WI38 (cell line): ENCODE results near the gene MTCH2.
"Not testable (repeated sequence)": the region's sequence is repeated elsewhere in the genome, so short reads cannot be mapped to it uniquely, and the experiment has no call there.

Source experiments
- H3K4me3 ChIP-seq: 2 replicates; pipeline ENCODE4 v1.5.1; 2011; ENCODE audit warnings: low read depth, mild to moderate bottlenecking, control low read depth, low read length
- TF ChIP-seq, protein P1 (sequence below): IDR thresholded peaks from 2 replicates; pipeline ENCODE4 v1.5.1; 2012; ENCODE audit warnings: low read depth, mild to moderate bottlenecking, control low read depth, low read length

MTCH2 gene

DNA sequence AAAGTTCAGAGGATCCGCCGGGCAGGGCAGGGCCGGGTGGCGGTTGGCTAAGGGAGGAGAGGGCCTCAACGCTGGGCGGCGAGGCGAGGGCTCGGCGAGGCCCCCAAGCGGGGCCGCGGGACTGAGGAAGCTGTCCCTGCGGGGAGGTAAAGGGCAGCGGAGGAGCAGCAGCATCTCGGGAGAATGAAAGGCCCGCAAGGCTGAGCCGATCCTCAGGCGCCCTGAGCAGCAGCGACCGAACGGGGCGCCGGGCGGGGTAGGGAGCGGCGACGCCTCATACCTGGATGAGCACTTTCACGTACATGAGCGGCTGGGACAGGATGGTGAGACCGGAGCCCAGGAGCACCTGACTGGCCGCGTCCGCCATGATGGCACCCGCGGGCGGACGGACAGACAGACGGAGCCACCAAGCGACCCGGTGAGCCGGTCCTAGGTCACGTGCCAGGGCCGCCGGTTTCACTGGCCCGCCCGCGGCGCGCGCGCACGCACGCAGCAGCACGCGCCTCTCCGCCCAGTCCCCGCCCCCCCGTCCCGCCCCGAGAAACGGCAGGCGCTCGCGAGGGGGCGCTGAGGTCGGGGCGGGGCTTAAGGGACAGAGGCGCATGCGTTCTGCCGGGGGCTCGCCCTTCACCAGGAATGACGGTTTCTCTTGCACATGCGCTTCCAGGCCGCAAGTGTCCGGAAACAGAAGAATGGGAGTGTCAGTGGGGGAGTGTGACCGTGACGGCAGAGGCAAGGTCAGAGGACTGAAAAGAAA is at the start of gene MTCH2:
TSS of gene MTCH2 (minus strand) at position 461 of the 757 bp plus-strand sequence. CDS start at position 367, 94 bp downstream.
- TF ChIP-seq, protein P1, sequence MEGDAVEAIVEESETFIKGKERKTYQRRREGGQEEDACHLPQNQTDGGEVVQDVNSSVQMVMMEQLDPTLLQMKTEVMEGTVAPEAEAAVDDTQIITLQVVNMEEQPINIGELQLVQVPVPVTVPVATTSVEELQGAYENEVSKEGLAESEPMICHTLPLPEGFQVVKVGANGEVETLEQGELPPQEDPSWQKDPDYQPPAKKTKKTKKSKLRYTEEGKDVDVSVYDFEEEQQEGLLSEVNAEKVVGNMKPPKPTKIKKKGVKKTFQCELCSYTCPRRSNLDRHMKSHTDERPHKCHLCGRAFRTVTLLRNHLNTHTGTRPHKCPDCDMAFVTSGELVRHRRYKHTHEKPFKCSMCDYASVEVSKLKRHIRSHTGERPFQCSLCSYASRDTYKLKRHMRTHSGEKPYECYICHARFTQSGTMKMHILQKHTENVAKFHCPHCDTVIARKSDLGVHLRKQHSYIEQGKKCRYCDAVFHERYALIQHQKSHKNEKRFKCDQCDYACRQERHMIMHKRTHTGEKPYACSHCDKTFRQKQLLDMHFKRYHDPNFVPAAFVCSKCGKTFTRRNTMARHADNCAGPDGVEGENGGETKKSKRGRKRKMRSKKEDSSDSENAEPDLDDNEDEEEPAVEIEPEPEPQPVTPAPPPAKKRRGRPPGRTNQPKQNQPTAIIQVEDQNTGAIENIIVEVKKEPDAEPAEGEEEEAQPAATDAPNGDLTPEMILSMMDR: no peak
- H3K4me3 ChIP-seq: peak within 1 kb of the TSS; percentile 89

DNA sequence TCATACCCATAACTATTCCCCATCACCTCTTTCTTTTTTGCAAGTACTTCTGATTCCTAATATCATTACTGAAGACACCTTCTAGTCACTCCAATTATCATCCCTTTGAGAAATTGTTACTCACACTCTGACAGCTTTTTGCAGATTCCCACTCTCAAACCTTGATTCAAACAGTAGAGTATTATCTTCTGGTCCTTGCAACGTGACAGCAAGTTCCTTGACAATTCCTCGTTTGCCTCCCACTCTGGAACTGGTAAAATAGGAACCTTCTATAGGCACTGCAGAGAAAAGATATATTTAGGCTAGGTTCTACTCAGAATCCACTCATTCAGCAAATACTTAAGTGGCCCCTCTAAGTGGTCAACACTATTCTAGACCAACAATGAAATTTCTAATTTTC is 49.6 kb upstream of the MTCH2 start:
- no peak overlapping the region for H3K4me3 ChIP-seq
- TF ChIP-seq, protein P1: no peak

DNA sequence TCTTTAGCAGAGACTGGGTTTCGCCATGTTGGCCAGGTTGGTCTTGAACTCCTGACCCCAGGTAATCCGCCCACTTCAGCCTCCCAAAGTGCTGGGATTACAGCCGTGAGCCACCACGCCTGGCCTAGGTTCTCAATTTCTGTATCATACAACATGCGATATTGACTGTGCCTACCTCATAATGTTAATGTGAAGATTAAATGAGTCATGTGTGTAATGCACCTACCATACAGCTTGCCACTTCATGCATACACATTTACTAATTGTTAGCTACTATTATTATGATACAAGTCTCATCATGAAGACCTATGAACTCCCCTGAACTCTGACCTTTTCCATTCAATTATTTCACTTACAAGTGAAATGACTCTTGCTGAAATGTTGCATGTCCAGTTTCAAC is 47.1 kb upstream of the MTCH2 start:
- TF ChIP-seq, protein P1: no peak
- no peak overlapping the region for H3K4me3 ChIP-seq

DNA sequence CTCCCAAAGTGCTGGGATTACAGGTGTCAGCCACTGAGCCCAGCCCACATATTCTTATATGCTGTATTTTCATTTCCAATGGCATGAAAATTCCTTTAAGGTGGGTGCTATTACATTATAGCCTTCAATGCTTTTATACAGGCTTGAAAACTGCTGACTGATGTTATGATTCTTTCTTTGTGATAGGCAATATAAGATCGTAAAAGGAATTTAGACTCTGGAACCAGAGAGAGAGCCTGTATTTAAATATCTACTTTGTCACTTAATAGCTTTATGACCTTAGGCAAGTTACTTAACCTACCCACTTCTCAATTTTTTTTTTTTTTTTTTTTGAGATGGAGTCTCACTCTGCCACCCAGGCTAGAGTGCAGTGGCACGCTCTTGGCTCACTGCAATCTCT is 46.6 kb upstream of the MTCH2 start:
- H3K4me3 ChIP-seq: no peak overlapping the region
- TF ChIP-seq, protein P1: no peak

DNA sequence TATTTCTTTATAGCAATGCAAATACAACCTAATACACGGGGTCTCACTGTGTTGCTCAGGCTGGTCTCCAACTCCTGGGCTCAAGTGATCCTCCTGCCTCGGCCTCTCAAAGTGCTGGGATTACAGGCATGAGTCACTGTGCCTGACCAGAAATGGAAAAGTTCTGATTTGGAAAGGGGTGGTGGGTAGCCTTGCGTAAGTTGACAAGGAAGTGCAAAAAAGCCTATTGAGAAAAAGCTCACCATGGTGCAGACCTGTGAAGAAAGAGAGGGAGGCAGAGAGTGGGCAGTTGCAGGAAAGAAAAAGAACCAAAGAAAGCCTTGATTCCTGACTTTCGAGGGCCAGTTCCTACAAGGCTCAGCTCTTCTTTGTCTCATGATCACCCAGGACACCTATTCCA is 45.8 kb upstream of the MTCH2 start:
- TF ChIP-seq, protein P1: no peak
- no peak overlapping the region for H3K4me3 ChIP-seq

DNA sequence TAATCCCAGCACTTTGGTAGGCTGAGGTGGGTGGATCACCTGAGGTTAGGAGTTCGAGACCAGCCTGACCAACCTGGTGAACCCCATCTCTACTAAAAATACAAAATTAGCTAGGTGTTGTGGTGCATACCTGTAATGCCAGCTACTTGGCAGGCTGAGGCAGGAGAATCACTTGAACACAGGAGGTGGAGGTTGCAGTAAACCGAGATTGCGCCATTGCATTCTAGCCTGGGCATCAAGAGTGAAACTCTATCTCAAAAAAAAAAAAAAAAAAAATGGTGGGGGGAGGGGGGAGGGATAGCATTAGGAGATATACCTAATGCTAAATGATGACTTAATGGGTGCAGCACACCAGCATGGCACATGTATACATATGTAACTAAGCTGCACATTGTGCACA is 44.3 kb upstream of the MTCH2 start:
- not testable (repeated sequence) for H3K4me3 ChIP-seq

DNA sequence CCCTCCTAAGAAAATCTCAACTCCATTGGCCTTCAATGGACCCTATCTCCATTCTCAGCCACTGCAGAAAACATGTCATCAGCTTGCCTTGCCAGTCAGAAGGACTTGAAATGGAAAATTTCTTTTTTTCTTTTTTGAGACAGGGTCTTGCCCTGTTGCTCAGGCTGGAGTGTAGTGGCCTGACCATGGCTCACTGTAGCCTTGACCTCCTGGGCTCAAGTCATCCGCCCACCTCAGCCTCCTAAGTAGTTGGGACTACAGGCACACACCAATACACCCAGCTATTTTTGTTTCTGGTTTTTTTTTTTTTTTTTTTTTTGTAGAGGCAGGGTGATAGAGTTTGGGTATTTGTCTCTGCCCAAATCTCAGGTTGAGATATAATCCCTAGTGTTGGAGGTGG is 43.8 kb upstream of the MTCH2 start:
- TF ChIP-seq, protein P1: no peak
- no peak overlapping the region for H3K4me3 ChIP-seq

DNA sequence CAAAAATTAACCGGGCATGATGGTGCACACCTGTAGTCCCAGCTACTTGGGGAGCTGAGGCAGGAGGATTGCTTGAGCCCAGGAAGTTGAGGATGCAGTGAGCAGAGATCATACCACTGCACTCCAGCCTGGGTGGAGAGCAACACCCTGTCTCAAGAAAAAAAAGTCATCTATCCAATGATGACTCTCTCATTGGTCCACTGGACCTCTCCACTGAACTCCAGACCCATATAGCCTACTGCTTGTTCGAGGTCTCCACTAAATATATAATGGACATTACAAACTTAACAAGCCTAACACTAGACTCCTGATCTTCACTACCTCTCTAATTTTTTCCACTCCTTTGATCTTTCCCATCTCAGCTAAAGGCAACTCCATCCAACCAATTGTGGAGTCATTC is 33.5 kb upstream of the MTCH2 start:
- H3K4me3 ChIP-seq: no peak overlapping the region
- TF ChIP-seq, protein P1: no peak
